HepG2 (cell line): ENCODE data around the gene SRSF6. TPM values are rescaled to one million over a fixed set of nuclear protein-coding genes. Genes with fewer than 3 reads are reported as not detected.

Source experiments
- ATAC-seq: fragments of 200-7000 bp; cut with Tn5 transposase; 3 replicates; pipeline ENCODE4 v1.9.1; 2020; ENCODE audit warnings: mild to moderate bottlenecking, moderate library complexity
- BruUV-seq: library from RNA; stranded (reverse); fragments of 400-500 nt; replicated peaks from 2 replicates; lab custom pipeline; 2021; lab: Mats Ljungman, UMichigan
- CTCF ChIA-PET: fragments of 300-600 bp; formaldehyde crosslinking; extraction: SDS; loops from one replicate; lab custom pipeline; 2021; ENCODE audit warnings: low total read pairs, inconsistent platforms, low intra/inter-chr PET ratio; lab: Yijun Ruan, JAX
- POLR2A ChIA-PET: fragments of 350-600 bp; sonication (Branson Sonifier 250); formaldehyde crosslinking; loops from one replicate; lab custom pipeline; 2020; ENCODE audit warnings: antibody characterized with exemption, inconsistent platforms; lab: Yijun Ruan, JAX
- DNase-seq: peaks from one replicate; pipeline ENCODE4 v3.0.0-alpha.2; 2015; ENCODE audit warnings: low spot score
- FAIRE-seq: peaks from 3 replicates; lab custom pipeline; 2011; peaks lifted over from hg19 to GRCh38; lab: Jason Lieb, UNC
- H2AFZ ChIP-seq: one replicate; pipeline ENCODE4 v1.6.1; 2011; ENCODE audit warnings: low read length, inconsistent platforms
- H3K27ac ChIP-seq: fragments of 300-600 bp; 3 replicates; pipeline ENCODE4 v1.8.0; 2011; ENCODE audit warnings: mixed run types, mild to moderate bottlenecking, mixed read lengths, low read length, inconsistent platforms; ENCODE audit not compliant: insufficient read depth; ENCODE audit errors: extremely low read length
- H3K27me3 ChIP-seq, 2 experiments: fragments of 200-600 bp in 1 of 2; 2 replicates in 1 of 2; 3 replicates in 1 of 2; pipeline versions ENCODE4 v1.6.0 to v1.8.0; 2011; ENCODE audit warnings: low read length in 2 of 2, mild to moderate bottlenecking in 2 of 2, moderate library complexity in 2 of 2, inconsistent platforms in 1 of 2; ENCODE audit not compliant: insufficient read depth in 2 of 2, control insufficient read depth in 1 of 2
- H3K36me3 ChIP-seq, 2 experiments: fragments of 200-600 bp in 1 of 2; replicated peaks in 1 of 2; 2 replicates in 1 of 2; 3 replicates in 1 of 2; pipeline versions ENCODE4 v1.5.1 to v1.8.0; 2011; ENCODE audit warnings: low read length in 2 of 2, inconsistent platforms in 1 of 2; ENCODE audit not compliant: insufficient read depth in 2 of 2, control insufficient read depth in 1 of 2
- H3K4me1 ChIP-seq: 2 replicates; pipeline ENCODE4 v1.5.1; 2012; ENCODE audit warnings: low read length, inconsistent platforms; ENCODE audit not compliant: insufficient read depth
- H3K4me2 ChIP-seq: 2 replicates; pipeline ENCODE4 v1.6.0; 2011; ENCODE audit warnings: low read depth, low read length, inconsistent platforms
- H3K4me3 ChIP-seq, 3 experiments: fragments of 200-600 bp in 1 of 3; sonication (generic), shearing (Covaris generic) in 1 of 3; replicated peaks in 1 of 3; 2 replicates each; pipeline ENCODE4 v1.5.1; 2011 to 2016; ENCODE audit warnings: low read length in 3 of 3, inconsistent platforms in 2 of 3, low read depth in 2 of 3, mild to moderate bottlenecking in 2 of 3, control low read depth in 1 of 3, mixed read lengths in 1 of 3; ENCODE audit not compliant: insufficient read depth in 1 of 3
- H3K79me2 ChIP-seq: one replicate; pipeline ENCODE4 v1.6.1; 2011; ENCODE audit warnings: low read length, inconsistent platforms; ENCODE audit not compliant: insufficient read depth
- H3K9ac ChIP-seq: 2 replicates; pipeline ENCODE4 v1.6.0; 2011; ENCODE audit warnings: mild to moderate bottlenecking, low read depth, low read length, inconsistent platforms; ENCODE audit not compliant: insufficient read depth
- H3K9me3 ChIP-seq: 2 replicates; pipeline ENCODE4 v1.5.1; 2012; ENCODE audit warnings: mild to moderate bottlenecking, low read length
- H4K20me1 ChIP-seq: 2 replicates; pipeline ENCODE4 v1.6.0; 2011; ENCODE audit warnings: inconsistent platforms, mild to moderate bottlenecking, low read length, moderate library complexity; ENCODE audit not compliant: insufficient read depth
- WGBS: methylation state at CpG from one replicate; pipeline ENCODE4 v1.1.6; 2017; ENCODE audit warnings: low lambda C conversion rate; 5-methylcytosine and 5-hydroxymethylcytosine counted together
- in situ Hi-C: cut with HindIII; loops from 2 replicates; pipeline ENCODE4 v1.10.0; 2017; ENCODE audit warnings: low pct_unique_long_range_greater_than_20kb; ENCODE audit not compliant: extremely low pct_ligation_motif_present
- intact Hi-C: fragments of 100-400 bp; cut with micrococcal nuclease; formaldehyde crosslinking; loops from one replicate; pipeline ENCODE4 v1.10.0; 2022; ENCODE audit not compliant: unreplicated experiment
- polyA plus RNA-seq, 8 experiments: library from polyadenylated mRNA; depleted of rRNA in 3 of 8; stranded (reverse) in 7 of 8; unstranded in 1 of 8; fragments of >200 nt; fragmentation: Illumina TruSeq in 4 of 8; extraction: Trizol in 4 of 8; gene quantifications; 2 replicates each; pipeline versions ENCODE4 v1.2.1 to v1.2.3, GENCODE V29; 2011 to 2016; ENCODE audit warnings: low read depth in 4 of 8, missing spikeins in 1 of 8, mixed read lengths in 1 of 8; ENCODE audit not compliant: insufficient read depth in 1 of 8
- total RNA-seq, 5 experiments: library from RNA; depleted of rRNA; stranded (reverse); fragments of >200 nt; fragmentation: Illumina TruSeq; extraction: Trizol; gene quantifications; 2 replicates each; pipeline ENCODE4 v1.2.3, GENCODE V29; 2016; ENCODE audit warnings: low read depth in 1 of 5
- TF ChIP-seq, protein P1 (sequence below): sonication (generic); formaldehyde crosslinking; IDR thresholded peaks from 2 replicates; pipeline ENCODE4 v1.4.0; 2020; ENCODE audit warnings: mild to moderate bottlenecking, missing genetic modification reagents
- TF ChIP-seq, protein P2 (sequence below): sonication (generic); formaldehyde crosslinking; IDR thresholded peaks from 2 replicates; pipeline ENCODE4 v1.4.0; 2020; ENCODE audit warnings: mild to moderate bottlenecking, low read depth, missing genetic modification reagents

Gene SRSF6
- total and polyA plus RNA-seq, 2 of the 13 experiments (the other 11 are each of a cell fraction or from before 2014, with no cell fraction given) = 156 to 194 TPM

DNA sequence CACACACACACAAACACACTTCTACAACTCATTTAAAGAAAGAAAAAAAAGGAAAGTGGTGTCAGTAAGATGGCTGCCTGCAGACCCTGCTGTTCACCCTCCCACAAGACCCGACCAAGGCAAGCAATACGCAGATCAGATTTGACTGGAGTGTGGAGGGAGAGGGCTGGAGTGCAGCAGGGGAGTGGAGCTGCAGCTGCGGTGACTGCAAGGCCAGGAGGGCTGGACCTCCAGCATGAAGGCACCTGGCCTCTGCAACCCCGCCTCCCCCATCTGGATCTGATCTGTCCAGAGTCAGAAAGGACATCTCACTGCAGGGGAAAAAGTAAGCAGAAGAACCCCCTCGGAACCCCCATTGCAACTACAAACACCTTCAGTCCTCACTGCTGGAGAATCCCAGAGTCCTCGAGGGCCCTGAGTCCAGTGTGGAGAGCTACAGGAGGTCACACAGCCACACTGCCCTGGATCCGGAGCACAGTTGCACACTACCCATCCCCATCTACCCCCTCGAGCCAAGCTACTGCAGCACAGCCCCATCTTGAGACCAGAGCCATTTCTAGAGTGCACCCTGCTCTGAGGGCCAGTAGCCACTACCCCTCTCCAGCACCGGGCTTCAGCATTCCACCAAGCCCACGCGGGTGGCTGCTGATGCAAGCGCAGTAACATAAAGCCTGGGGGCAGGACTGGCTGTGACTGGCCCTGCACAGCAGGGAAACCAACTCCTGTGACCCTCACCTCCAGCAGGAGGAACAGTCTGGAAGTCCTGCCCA, 41.9 kb upstream of the SRSF6 start:
- H3K9me3 ChIP-seq = peaks cover 28% of the 10 kb centered on the region
- H4K20me1 ChIP-seq = no peaks in the 10 kb centered on the region
- H3K4me2 ChIP-seq = no peak overlapping the region
- no peak overlapping the region for H3K4me3 ChIP-seq
- H3K79me2 ChIP-seq = no peaks in the 10 kb centered on the region
- ChIA-PET CTCF (no interaction called here), POLR2A (no interaction called here)
- DNase-seq (no peak), FAIRE-seq (no peak), ATAC-seq (peak; percentile 64)
- BruUV-seq = no TSS peak
- no peaks in the 10 kb centered on the region for H3K4me1 ChIP-seq
- WGBS = 22% methylated on average over 12 of the region's 12 CpGs
- no peaks in the 10 kb centered on the region for H3K36me3 ChIP-seq
- H2AFZ ChIP-seq = no peak overlapping the region
- H3K27ac ChIP-seq = no peak overlapping the region
- peaks cover 0 to 6% of the 10 kb centered on the region in 2 experiments; a peak in 1 of 5 replicates for H3K27me3 ChIP-seq
- no peak overlapping the region for H3K9ac ChIP-seq
- TF ChIP-seq, protein P1, sequence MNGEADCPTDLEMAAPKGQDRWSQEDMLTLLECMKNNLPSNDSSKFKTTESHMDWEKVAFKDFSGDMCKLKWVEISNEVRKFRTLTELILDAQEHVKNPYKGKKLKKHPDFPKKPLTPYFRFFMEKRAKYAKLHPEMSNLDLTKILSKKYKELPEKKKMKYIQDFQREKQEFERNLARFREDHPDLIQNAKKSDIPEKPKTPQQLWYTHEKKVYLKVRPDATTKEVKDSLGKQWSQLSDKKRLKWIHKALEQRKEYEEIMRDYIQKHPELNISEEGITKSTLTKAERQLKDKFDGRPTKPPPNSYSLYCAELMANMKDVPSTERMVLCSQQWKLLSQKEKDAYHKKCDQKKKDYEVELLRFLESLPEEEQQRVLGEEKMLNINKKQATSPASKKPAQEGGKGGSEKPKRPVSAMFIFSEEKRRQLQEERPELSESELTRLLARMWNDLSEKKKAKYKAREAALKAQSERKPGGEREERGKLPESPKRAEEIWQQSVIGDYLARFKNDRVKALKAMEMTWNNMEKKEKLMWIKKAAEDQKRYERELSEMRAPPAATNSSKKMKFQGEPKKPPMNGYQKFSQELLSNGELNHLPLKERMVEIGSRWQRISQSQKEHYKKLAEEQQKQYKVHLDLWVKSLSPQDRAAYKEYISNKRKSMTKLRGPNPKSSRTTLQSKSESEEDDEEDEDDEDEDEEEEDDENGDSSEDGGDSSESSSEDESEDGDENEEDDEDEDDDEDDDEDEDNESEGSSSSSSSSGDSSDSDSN (CRISPR knock-in tag) = 0 out of 2 replicates have a peak, but pooled peaks have one; percentile 23
- TF ChIP-seq, protein P2, sequence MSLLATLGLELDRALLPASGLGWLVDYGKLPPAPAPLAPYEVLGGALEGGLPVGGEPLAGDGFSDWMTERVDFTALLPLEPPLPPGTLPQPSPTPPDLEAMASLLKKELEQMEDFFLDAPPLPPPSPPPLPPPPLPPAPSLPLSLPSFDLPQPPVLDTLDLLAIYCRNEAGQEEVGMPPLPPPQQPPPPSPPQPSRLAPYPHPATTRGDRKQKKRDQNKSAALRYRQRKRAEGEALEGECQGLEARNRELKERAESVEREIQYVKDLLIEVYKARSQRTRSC (CRISPR knock-in tag) = no peak
- in situ Hi-C loops = no loop called here
- intact Hi-C loops = no loop called here
